ENCODE results near the gene SLCO2B1.

SLCO2B1 gene

DNA sequence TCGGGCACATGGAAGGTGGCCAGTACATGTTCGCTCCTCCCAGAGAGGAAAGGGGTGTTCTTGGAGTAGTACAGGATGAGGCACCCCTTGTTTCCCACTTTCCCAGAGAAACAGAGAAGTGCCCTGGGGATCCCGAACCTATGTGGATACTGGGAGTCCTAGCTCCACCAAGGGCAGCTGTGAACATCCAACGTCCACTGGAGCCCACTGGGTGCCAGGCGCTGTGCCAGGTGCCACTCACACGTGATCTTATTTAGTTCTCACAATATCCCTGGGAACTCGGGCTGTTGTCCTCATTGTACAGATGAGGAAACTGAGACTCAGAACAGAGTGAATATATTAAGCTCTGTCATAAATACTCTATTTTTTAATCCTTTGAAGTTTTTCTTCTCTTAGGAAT, 12.0 kb downstream of the SLCO2B1 start:
- no peak for DNase-seq

DNA sequence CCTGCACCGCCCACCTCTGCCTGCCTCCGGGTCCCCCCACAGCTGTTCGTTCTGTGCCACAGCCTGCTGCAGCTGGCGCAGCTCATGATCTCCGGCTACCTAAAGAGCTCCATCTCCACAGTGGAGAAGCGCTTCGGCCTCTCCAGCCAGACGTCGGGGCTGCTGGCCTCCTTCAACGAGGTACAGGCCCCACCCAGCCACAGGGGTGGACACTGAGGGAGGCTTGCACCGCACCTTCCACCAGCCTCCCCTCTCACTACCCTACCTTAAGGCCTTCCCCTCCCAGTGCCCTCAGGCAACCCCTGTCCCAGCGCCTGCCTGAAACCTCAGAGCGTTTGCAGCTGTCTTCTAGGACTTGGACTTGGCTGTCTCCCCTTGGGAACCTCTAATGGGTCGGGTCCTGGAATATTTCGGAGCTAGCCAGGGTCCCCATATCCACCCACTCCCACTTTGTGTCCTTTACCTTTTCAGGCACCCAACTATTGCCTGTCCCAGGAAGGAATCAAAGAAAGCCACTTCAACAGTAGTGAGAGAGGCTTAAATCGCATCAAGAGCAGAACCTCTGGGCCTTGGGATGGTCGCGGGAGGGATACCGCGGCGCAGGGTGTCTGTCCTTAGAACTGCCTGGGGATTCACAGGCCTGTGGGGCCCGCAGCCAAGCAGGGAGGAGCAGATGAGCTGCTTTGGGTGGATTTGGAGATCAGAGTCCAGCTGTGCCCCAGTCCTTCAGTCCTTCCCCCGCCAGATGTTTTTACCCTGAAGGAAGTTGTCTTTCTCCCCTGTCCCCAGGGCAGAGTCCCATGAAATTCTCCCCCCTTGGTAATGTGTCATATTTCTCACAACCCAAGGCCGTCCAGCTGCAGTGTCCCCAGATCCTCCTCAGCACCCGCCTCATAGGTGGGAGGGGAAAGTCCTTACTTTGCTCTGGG, 13.3 kb downstream of the SLCO2B1 start:
- DNase-seq, result no peak

DNA sequence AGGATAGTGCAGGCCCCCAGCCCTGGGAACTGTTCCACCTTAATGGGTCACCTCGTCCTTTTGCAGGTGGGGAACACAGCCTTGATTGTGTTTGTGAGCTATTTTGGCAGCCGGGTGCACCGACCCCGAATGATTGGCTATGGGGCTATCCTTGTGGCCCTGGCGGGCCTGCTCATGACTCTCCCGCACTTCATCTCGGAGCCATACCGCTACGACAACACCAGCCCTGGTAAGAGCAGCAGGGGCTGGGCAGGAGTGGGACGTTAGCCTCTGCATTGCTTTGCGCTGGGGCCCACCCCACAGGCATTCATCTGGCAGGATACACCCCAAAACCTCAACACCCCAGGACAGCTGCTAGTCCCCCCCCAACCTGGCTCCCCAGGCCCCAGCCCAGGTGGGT, 14.8 kb downstream of the SLCO2B1 start:
- DNase-seq, result no peak

DNA sequence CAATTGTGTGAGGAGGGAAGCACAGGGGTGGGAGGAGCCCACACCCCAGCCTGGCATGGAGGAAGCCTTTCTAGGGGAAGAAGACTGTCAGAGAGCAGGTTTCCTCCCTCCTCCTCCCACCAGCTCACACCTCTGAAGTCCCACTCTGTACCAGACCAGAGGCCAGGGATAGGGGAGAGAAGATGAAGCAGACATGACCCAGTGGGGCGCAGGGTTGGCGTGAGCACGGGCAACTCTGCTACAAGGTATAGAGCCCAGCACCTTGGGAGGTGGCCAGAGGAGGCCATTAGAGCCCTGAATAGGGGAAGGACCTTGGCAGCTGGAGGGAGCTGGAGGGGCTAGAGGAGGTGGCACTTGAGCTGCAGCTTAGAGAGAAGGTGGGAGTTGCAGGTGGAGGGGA, 15.9 kb downstream of the SLCO2B1 start:
- no peak for DNase-seq

DNA sequence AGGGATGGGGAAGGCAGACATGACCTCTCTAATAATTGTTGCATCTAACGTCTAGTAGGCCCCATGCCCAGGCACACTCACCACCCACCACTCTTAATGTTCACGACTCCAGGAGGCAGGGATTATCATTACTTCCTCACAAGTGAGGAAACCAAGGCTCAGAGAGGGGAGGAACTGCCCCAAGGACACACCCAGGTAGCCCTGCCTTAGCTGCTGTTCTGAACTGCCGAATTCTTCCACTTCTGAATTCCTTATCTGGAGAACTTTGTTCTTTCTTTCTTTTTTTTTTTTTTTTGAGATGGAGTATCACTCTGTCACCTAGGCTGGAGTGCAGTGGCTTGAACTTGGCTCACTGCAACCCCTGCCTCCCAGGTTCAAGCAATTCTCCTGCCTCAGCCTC, 16.7 kb downstream of the SLCO2B1 start:
- no peak for DNase-seq

DNA sequence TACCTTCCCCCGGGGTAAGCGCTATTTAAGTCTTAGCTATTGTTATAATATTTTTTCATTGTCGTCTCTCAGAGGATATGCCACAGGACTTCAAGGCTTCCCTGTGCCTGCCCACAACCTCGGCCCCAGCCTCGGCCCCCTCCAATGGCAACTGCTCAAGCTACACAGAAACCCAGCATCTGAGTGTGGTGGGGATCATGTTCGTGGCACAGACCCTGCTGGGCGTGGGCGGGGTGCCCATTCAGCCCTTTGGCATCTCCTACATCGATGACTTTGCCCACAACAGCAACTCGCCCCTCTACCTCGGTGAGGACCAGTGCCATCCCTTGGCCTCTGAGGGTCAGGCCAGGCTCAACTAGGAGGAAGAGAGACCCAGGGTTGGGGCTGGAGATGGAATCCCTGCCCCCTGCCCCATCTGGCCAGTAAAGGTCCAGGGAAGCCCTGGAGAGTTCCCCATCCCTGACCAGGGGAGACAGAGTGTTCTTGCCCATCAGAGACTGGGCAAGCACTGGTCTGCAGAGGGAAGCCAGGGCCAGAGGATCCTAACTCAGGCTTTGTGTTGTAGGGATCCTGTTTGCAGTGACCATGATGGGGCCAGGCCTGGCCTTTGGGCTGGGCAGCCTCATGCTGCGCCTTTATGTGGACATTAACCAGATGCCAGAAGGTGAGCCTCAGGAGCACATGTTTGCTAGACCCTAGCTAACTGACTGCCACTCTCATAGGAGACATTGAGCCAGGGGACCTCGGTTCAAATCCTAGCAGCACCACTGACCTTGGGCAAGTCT, 18.4 kb downstream of the SLCO2B1 start:
- DNase-seq, result no peak

DNA sequence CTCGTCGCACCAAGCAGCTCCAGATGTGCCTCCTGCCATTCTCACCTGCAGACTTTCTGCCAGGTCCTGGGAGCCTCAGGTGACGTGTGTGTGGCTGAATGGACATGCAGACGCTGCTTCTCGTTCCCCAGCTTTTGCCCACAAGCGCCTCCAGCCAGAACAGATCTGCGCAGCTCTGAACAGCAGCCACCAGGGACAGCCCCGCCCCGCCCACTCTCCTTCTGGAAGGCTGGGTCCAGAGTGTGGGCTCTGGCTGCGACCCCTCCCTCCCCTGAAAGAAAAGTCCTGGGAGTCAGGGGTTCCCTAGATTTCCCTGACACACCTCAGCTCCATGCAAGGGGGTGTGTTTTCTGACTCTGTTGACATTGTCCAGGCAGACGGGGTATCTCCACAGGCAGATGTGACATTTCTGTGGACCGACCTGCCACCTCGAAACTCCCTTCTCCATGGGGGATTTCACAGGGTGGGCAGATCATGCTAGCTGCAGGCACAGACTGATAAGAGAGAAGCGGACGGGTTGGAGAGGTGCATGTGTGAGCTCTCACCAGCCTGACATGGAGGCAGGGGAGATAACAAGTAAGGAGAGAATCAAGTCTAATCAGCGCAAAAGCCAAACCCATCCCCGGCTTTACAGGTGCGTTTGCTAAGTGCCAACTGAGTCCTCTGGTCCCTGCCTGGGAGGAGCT, 19.8 kb downstream of the SLCO2B1 start:
- no peak for DNase-seq

DNA sequence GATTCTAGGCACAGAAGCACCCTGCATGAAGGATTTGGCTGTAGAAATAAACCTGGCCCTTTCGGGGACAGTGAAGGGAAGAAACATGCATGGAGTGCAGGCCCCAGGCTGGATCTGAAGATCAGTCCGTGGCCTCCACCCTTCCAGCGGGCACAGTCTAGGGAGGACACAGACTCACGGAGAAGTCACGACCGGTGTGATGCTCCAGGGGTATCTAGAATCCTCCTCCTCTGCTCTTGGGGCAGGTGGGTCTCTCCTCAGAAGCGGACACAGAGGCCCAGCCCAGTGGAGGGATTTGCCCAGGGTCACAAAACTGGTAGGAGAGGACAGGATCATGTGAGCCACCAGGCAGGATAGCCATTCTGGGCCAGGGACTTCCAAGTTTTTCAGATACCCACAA, 22.4 kb downstream of the SLCO2B1 start:
- no peak for DNase-seq

DNA sequence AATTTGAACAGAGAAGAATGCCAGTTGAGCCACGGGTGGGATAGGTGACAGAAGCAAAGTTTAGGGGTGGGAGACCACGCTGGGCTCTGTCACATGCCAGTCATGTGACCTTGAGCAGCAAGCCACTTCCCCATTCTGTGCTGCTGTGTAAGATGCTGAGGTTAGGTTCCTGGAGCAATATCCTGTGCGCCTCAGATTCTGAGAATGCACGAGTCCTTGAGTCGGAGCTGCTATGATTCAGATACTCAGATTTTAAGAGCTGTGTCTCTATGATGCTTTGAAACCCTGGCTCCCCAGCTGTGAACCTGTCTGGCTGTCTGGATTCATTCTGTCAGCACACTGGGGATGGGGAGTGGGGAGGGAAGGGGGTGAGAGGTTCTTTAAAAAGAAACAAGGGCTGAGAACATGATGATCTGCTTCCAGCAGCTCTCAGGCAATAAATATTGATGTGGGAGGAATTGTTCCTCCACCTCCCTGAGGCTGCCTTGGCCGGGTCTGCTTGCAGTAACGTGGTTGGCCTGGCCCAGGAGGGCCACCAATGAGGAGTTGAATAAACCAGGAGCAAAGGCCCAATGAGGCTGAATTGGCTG, 24.0 kb downstream of the SLCO2B1 start:
- no peak for DNase-seq

DNA sequence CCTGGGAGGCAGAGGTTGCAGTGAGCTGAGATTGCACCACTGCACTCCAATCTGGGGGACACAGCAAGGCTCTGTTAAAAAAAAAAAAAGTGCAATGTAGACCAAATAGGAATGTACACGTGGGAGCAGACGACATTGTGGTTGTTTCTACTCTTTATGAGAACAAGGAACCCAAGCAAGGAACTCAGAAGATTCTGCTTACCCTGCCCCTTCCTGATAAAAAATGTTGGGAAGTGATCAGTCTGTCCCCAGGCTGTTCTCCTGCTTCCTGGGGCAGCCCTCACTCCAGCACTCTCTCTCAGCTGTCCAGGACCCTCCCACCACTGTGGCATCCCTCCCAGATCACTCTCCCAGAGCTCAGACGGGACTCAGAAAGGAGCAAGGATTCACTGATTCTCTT, 31.8 kb downstream of the SLCO2B1 start:
- no peak for DNase-seq

DNA sequence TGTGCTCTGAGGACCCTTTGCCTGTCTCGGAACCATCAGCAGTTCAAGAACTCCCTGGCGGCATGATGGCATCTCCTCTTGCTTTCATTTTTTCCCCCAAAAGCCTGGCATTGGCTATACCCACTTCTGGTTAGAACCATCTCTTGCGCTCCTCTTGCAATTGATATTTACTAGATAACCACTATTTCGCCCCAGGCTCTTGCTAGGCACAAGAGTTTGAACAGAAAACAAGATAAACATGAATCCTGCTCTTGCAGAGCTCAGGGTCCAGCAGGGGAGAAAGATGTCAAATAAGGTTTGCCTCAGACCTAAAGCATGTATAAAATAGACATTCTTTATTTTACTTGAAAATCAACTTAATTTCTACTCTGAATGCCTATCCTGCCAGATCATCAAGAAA, 33.1 kb downstream of the SLCO2B1 start:
- DNase-seq, result no peak

DNA sequence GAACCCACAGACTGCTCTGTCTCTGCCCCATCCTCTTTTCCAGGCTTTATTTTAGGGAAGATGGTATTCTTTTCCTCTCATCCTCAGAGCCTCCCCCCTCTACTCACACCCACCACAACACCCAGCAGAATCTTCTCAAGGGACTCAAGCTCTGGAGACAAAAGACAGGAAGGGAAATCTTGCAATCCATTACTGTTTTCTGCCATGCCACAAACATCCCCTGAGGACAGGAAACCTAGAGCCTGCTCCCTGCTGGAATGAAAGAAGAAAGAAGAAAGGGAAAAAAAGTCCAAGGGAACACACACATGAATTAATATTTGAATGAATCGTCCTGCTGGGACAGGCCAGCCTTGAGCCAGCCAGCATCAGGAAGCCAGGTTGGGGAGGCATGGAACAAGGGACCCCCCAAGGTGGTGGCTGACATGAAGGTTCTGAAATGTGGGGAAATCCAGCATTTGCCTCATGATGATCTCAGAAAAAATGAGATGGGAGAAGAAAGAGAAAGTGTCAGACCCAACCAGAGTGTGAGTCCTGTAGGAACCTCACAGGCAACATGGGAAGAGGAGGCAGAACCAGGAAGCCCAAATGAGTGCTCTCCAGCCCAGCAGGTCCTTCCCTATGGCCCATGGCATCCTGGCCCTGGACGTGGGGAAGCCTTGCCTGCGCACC, 34.0 kb downstream of the SLCO2B1 start:
- no peak for DNase-seq

DNA sequence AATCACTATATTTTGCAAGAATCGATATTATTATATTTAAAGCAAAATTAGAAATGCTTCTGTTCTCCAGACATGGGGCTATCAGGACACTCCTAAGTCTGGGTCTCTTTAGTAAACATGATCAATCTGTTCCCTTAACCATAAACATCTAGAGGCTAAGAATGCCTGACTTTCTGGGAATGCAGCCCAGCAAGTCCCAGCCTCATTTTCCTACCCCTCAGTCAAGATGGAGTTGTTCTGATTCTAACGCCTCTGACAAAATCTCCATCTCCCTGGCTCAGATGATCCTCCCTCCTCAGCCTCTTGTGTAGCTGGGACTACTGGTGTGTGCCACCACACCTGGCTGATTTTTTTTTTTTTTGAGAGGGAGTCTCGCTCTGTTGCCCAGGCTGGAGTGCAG, 35.0 kb downstream of the SLCO2B1 start:
- no peak for DNase-seq

DNA sequence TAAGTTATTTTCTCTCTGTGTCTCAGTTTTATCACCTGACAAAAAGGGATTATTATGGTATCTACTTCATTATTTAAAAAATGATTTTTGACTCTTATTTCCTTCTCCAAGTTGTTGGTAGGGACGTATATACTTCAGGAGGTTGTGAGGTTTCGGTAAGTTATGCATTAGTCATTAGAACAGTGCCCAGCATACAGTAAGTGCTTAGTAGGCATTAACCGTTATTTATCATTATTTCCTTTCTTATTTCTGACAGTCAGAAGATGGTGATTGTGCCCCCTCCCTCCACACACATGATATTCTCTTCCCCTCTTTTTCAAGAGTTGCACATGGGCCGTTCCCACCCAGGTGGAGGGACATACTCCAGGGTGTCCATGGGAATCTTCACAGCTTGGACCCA, 36.1 kb downstream of the SLCO2B1 start:
- DNase-seq, result no peak

DNA sequence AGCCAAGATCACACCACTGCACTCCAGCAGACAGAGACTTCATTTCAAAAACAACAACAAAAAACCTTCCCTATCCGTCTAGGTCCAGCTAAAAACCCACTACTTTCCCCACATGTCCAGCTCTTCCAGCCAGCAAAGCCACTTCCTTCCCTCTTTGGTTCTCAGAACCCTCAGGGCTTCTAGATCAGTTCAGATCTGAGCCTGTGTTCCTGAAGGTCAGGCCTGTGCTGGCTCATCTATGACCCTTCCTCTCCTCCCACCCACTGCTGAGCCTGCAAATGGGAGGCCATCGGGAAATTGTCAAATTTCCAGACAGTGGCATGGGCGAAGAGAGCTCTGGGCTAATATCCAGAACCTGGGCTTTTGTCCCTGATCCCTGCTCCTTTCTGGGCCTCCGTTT, 37.8 kb downstream of the SLCO2B1 start:
- DNase-seq, result no peak

DNA sequence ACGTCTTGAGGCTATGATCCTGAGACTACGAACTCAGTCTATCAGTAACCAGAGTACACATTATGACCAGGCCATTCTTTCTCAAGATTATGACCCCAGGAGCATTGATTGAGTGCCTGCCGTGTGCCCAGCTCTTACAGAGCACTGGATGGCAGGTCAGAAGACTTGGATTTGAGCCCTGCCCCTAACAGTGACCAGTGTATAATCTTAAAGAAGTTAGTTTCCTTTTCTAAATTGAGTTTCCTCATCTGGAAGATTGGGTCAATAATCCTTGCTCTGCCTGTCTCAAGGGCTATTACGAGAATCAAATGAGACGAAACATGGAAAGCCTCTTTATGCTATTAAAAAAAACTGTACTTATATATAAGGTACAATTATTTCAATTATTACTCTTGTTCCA, 38.2 kb downstream of the SLCO2B1 start:
- DNase-seq, result no peak

DNA sequence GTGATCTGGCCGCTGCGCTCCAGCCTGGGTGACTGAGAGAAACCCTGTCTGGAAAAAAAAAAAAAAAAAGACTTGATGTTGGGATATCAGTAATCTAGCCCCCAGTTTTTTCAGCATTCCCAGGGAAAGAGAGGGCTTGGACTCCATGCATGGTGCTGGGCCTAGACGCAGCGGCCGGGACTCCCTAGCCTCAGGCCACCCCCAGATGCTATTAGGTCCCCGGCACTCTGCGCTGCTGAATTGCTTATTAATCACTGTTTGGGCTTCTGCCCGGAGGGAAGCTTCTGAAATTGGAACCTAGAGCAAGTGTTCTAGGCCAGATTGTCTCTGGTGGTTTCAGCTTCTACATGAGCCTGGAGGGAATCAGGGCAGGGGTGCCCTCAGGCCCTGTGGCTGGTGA, 39.0 kb downstream of the SLCO2B1 start:
- no peak for DNase-seq

DNA sequence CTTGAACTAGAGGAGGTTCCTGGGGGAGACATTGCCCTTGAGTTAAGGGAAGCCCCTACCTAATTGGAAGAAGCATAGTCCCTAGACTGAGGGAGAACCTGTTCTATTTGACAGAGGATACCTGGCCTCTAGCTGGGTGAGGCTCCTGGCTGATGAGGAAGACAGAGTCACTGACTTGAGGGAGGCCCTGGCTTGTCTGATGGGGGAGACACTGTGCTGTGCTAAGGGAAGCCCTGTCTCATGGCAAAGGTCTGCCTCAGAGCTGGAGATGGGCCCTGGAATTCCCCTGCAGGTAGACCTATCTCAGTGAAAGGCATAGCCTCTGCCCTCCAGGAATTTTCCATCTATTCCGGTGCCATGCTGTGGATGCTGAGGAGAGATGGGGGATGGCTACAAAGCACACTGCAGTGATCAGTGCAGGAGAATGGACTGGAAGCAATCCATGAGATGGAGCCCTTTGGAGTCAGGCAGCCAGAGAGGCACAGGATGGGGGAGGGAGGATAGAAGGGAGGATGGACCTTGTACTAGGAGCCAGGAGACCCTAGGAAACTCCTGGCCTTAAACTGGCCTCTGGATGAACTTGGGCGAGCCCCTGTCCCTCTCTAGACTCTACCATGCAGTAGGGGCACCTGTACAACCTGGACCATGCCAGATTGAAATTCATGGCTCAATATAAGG, 39.9 kb downstream of the SLCO2B1 start:
- no peak for DNase-seq

DNA sequence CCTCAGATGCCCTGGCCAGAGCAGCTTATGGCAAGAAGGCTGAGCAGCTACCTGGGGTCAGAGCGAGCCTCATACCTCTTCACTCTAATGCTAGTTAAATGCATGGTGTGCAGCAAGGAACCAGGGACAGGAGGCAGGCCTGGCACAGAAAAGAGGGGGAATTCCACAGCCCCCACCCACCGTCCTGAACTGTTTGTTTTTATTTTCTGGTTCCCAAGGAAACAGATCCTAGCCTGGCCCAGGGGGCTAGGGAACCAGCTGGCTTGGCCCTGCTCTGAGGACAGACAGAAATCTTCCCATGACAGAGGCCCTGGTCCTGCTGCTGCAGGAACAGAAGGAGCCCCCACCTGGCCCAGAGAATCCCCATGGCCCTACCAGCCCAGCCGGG, 40.4 kb downstream of the SLCO2B1 start:
- no peak for DNase-seq

DNA sequence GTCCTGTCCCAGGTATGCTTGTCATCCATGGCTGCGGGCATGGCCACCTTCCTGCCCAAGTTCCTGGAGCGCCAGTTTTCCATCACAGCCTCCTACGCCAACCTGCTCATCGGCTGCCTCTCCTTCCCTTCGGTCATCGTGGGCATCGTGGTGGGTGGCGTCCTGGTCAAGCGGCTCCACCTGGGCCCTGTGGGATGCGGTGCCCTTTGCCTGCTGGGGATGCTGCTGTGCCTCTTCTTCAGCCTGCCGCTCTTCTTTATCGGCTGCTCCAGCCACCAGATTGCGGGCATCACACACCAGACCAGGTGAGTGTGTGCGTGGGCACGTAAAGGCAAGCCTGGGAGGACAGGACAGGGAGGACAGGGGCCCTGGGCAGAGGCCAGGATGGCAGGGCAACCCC, 42.4 kb downstream of the SLCO2B1 start:
- no peak for DNase-seq

DNA sequence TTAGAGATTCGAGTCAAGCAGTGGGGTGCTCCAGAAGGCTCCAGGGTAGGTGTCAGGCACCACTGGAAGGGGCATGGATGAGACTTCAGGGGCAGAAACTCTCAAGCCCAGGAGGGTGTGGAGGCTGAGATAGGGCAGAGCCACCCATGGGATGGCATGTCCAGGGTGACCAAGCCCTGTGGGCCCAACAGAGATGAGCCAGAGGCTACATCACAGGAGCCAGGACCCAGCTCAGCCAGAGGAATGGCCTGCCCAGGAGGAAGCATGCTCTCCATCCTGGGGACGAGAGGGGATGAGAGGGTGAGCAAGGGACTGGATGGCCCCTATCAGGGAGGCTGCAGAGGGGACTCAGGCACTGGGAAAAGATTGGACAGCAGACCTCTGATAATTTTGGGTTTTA, 42.8 kb downstream of the SLCO2B1 start:
- DNase-seq, result no peak

DNA sequence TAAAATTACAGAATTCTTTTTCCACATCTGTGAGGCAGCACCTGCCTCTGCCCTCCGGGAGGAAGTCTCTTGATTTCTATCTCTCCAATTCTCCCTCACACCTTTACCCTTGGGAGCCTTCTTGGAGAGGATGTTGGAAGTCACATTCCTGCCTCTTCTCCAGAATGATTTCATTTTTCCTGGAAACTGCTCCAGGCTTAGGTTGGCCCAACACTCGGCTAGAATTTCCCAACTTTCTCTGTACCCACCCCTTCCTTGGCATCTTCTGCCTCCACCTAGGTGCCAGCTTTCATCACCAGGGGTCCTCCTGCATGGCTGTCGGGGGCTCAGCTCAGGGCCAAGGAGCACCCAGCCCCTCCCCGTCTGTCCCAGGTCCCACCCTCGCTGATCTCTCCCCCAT, 43.2 kb downstream of the SLCO2B1 start:
- DNase-seq, result no peak

All from activated CD4-positive, CD25-positive, alpha-beta regulatory T cell treated with anti-CD3 and anti-CD28 coated beads, Interleukin-2, amount 50 U/mL, for 72 hours (primary cell).